ENCODE results near the gene LRP3.

The LRP3 gene

GRCh38 chr19:33249740-33250366 is 55.7 kb downstream of the LRP3 start:
- no peak for TF ChIP-seq CTCF (IDR thresholded peaks at IDR 0.05; ENCODE audit: control extremely low read depth, extremely low read depth, low read depth, missing control alignments)
- POLR2A ChIA-PET = no interaction called here
- CTCF ChIA-PET = no interaction called here
- no peak for DNase-seq (ENCODE audit: extremely low spot score)

- TF ChIP-seq CTCF (IDR thresholded peaks at IDR 0.05; ENCODE audit: control extremely low read depth, extremely low read depth, low read depth, missing control alignments) = no peak
- ChIA-PET POLR2A (no interaction called here), CTCF (no interaction called here)
- DNase-seq (ENCODE audit: extremely low spot score) = no peak
Measured at GRCh38 chr19:33250500-33250899, 56.4 kb downstream of the LRP3 start.

- ChIA-PET CTCF (no interaction called here), POLR2A (no interaction called here)
- no peak for TF ChIP-seq CTCF (IDR thresholded peaks at IDR 0.05; ENCODE audit: control extremely low read depth, extremely low read depth, low read depth, missing control alignments)
- no peak for DNase-seq (ENCODE audit: extremely low spot score)
Measured at GRCh38 chr19:33251076-33251475, 56.9 kb downstream of the LRP3 start.

- TF ChIP-seq CTCF (IDR thresholded peaks at IDR 0.05; ENCODE audit: control extremely low read depth, extremely low read depth, low read depth, missing control alignments) = no peak
- POLR2A ChIA-PET = no interaction called here
- CTCF ChIA-PET = no interaction called here
- DNase-seq (ENCODE audit: extremely low spot score) = no peak
Measured at GRCh38 chr19:33251526-33252090, 57.5 kb downstream of the LRP3 start.

GRCh38 chr19:33252418-33252962 is 58.4 kb downstream of the LRP3 start:
- DNase-seq (ENCODE audit: extremely low spot score) = no peak
- ChIA-PET POLR2A (no interaction called here), CTCF (no interaction called here)
- TF ChIP-seq CTCF (IDR thresholded peaks at IDR 0.05; ENCODE audit: control extremely low read depth, extremely low read depth, low read depth, missing control alignments) = no peak

GRCh38 chr19:33252971-33253370 is 58.8 kb downstream of the LRP3 start:
- no peak for DNase-seq (ENCODE audit: extremely low spot score)
- ChIA-PET CTCF (no interaction called here), POLR2A (no interaction called here)
- no peak for TF ChIP-seq CTCF (IDR thresholded peaks at IDR 0.05; ENCODE audit: control extremely low read depth, extremely low read depth, low read depth, missing control alignments)

All from GM10248 (cell line).